Measurements from ENCODE around the gene BCL2L2.

BCL2L2 gene

DNA sequence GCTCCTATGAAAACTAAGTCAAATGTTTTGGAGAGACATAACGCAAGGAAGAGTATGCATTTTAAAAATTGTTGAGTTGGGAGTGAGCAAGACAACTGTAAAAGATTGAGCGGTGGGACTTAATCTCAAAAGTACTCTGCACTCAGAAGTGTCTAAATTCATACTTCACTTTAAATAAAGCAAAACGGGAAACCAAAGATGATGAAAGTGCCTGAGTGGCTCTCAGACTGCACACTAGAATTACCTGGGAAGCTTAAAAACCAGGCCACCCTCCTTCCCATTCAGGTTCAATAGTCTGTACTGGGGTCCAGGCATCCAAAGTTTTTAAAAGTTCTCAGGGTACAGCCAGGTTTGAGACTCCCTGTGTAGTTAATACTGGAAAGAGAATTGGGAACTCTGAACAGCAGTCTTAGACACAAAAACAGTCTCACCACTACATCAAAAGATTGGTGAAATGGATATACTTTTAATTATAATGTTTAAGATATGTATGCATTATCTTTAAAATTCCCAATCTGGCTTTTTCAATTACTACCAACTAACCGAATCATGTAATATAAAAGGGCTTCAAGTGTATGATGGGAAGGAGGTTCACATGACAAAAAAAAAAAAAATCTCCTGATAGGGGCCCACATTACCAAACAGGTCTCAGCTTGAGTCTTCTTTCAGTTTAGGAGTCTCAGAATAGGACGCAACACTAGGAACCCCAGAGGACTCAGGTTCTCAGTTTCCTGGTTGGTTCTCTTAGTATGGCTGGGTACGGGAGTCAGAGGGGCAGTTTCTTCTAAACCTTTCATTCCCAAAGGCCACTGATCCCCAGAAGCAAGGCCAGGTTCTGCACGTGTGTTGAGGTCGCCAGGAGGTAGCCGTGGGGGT lies 21.7 kb upstream of the BCL2L2 start:
- Histone ChIP-seq H3K4me3 (ENCODE audit: low read depth in 1 of 5, low read length in 5 of 5) (peak overlapping the region; percentile 80 to 94 (median 88)), H3K9me3 (ENCODE audit: control insufficient read depth in 5 of 5, low read length in 5 of 5) (no peaks in the 10 kb centered on the region), H3K27me3 (ENCODE audit: control insufficient read depth in 5 of 5, insufficient read depth in 4 of 5, low read length in 5 of 5) (no peaks in the 10 kb centered on the region), H3K36me3 (ENCODE audit: control insufficient read depth in 5 of 5, insufficient read depth in 5 of 5, low read length in 5 of 5) (peaks cover 0 to 3% (median 0%) of the 10 kb centered on the region in 5 donors), H3K27ac (ENCODE audit: low read depth, low read length) (peak overlapping the region; percentile 87), H3K4me1 (ENCODE audit: control insufficient read depth in 5 of 5, insufficient read depth in 5 of 5, low read length in 5 of 5) (peaks cover 2 to 33% (median 29%) of the 10 kb centered on the region in 5 donors), H3K9ac (ENCODE audit: low read length in 5 of 5) (peak overlapping the region; percentile 68 to 95 (median 91))

GRCh38 chr14:23285530-23286019 lies 21.1 kb upstream of the BCL2L2 start:
- Histone ChIP-seq H3K9ac (ENCODE audit: low read length in 5 of 5) (peak overlapping the region; percentile 68 to 95 (median 91)), H3K27ac (ENCODE audit: low read depth, low read length) (peak overlapping the region; percentile 87), H3K36me3 (ENCODE audit: control insufficient read depth in 5 of 5, insufficient read depth in 5 of 5, low read length in 5 of 5) (peaks cover 0 to 3% (median 0%) of the 10 kb centered on the region in 5 donors), H3K4me1 (ENCODE audit: control insufficient read depth in 5 of 5, insufficient read depth in 5 of 5, low read length in 5 of 5) (peaks cover 0 to 27% (median 25%) of the 10 kb centered on the region in 5 donors), H3K9me3 (ENCODE audit: control insufficient read depth in 5 of 5, low read length in 5 of 5) (no peaks in the 10 kb centered on the region), H3K4me3 (ENCODE audit: low read depth in 1 of 5, low read length in 5 of 5) (peak overlapping the region; percentile 80 to 94 (median 88)), H3K27me3 (ENCODE audit: control insufficient read depth in 5 of 5, insufficient read depth in 4 of 5, low read length in 5 of 5) (no peaks in the 10 kb centered on the region)

DNA sequence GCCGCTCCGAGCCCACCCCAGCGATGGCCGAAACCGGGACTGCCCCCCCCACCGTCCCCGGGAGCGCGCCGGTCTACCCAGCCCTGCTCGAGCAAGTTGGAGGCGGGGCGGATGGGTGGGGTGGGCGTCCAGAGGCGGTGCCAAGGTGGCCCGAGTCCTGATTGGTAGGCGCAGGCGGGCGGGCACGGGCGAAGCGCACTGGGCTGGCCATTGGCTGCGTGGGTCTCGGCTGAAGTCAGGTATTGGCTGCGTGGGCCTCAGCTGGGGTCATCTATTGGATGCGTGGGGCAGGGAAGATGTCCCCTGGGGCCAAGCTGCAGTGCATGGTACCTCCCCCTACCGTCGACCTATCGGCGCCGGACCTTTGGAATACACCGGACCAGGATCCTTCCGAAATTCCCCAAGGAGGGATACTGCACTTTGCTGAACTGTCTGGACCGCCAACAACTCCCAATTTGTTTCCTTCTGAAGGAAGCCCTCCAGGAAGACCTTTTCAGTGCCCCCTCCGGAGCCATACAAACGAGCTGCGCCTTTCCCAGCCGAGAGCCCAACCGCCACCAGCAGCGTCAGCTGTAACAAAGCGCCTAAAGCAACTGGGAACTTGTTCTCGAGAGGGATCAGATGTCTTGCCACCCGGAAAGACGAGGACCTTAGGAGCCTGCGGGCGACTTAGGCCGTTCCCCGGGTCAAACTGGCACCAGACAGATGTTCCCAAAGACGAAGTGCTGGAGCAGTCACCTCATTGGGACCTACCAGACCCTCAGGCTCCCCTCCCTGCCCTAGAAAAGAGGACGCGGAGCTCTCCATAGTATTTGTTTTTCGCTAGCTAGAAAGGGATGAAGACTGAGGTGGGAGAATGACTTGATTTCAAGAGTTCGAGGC lies 20.4 kb upstream of the BCL2L2 start, which contains the start of gene HOMEZ:
HOMEZ (minus strand) TSS at position 113 of the 882 bp plus-strand sequence. CDS start 180 bp downstream, outside the sequence.
- Histone ChIP-seq H3K27me3 (ENCODE audit: control insufficient read depth in 5 of 5, insufficient read depth in 4 of 5, low read length in 5 of 5) (no peaks in the 10 kb centered on the region), H3K9me3 (ENCODE audit: control insufficient read depth in 5 of 5, low read length in 5 of 5) (no peaks in the 10 kb centered on the region), H3K27ac (ENCODE audit: low read depth, low read length) (peak within 1 kb of the TSS; percentile 87), H3K36me3 (ENCODE audit: control insufficient read depth in 5 of 5, insufficient read depth in 5 of 5, low read length in 5 of 5) (peaks cover 0 to 3% (median 0%) of the 10 kb centered on the region in 5 donors), H3K9ac (ENCODE audit: low read length in 5 of 5) (peak within 1 kb of the TSS; percentile 68 to 95 (median 91)), H3K4me3 (ENCODE audit: low read depth in 1 of 5, low read length in 5 of 5) (peak within 1 kb of the TSS; percentile 80 to 94 (median 88)), H3K4me1 (ENCODE audit: control insufficient read depth in 5 of 5, insufficient read depth in 5 of 5, low read length in 5 of 5) (peaks cover 0 to 27% (median 25%) of the 10 kb centered on the region in 5 donors)

- H3K36me3 ChIP-seq (ENCODE audit: control insufficient read depth in 5 of 5, insufficient read depth in 5 of 5, low read length in 5 of 5): peaks cover 0 to 3% (median 0%) of the 10 kb centered on the region in 5 donors
- peak overlapping the region; percentile 87 for H3K27ac ChIP-seq (ENCODE audit: low read depth, low read length)
- peaks cover 0 to 27% (median 25%) of the 10 kb centered on the region in 5 donors for H3K4me1 ChIP-seq (ENCODE audit: control insufficient read depth in 5 of 5, insufficient read depth in 5 of 5, low read length in 5 of 5)
- peak overlapping the region; percentile 38 to 84 (median 54) for H3K9ac ChIP-seq (ENCODE audit: low read length in 5 of 5)
- no peaks in the 10 kb centered on the region for H3K9me3 ChIP-seq (ENCODE audit: control insufficient read depth in 5 of 5, low read length in 5 of 5)
- H3K27me3 ChIP-seq (ENCODE audit: control insufficient read depth in 5 of 5, insufficient read depth in 4 of 5, low read length in 5 of 5): no peaks in the 10 kb centered on the region
- peak overlapping the region; percentile 77 to 92 (median 88) for H3K4me3 ChIP-seq (ENCODE audit: low read depth in 1 of 5, low read length in 5 of 5)
These were observed 19.6 kb upstream of the BCL2L2 start for GRCh38 chr14:23286902-23287479.

- Histone ChIP-seq H3K4me1 (ENCODE audit: control insufficient read depth in 5 of 5, insufficient read depth in 5 of 5, low read length in 5 of 5) (peaks cover 3 to 27% (median 13%) of the 10 kb centered on the region in 5 donors), H3K9ac (ENCODE audit: low read length in 5 of 5) (peak overlapping the region in 1 of 5 donors; percentile 23), H3K9me3 (ENCODE audit: control insufficient read depth in 5 of 5, low read length in 5 of 5) (no peaks in the 10 kb centered on the region), H3K36me3 (ENCODE audit: control insufficient read depth in 5 of 5, insufficient read depth in 5 of 5, low read length in 5 of 5) (peaks cover 6 to 24% (median 12%) of the 10 kb centered on the region in 5 donors), H3K4me3 (ENCODE audit: low read depth in 1 of 5, low read length in 5 of 5) (peak overlapping the region in 1 of 5 donors; percentile 41), H3K27ac (ENCODE audit: low read depth, low read length) (no peak overlapping the region), H3K27me3 (ENCODE audit: control insufficient read depth in 5 of 5, insufficient read depth in 4 of 5, low read length in 5 of 5) (no peaks in the 10 kb centered on the region)
These were observed 11.7 kb upstream of the BCL2L2 start for GRCh38 chr14:23294734-23295561.

GRCh38 chr14:23296012-23296777 lies 10.4 kb upstream of the BCL2L2 start:
- no peaks in the 10 kb centered on the region for H3K9me3 ChIP-seq (ENCODE audit: control insufficient read depth in 5 of 5, low read length in 5 of 5)
- no peak overlapping the region for H3K4me3 ChIP-seq (ENCODE audit: low read depth in 1 of 5, low read length in 5 of 5)
- H3K27me3 ChIP-seq (ENCODE audit: control insufficient read depth in 5 of 5, insufficient read depth in 4 of 5, low read length in 5 of 5): no peaks in the 10 kb centered on the region
- H3K9ac ChIP-seq (ENCODE audit: low read length in 5 of 5): no peak overlapping the region
- no peak overlapping the region for H3K27ac ChIP-seq (ENCODE audit: low read depth, low read length)
- peaks cover 8 to 38% (median 23%) of the 10 kb centered on the region in 5 donors for H3K4me1 ChIP-seq (ENCODE audit: control insufficient read depth in 5 of 5, insufficient read depth in 5 of 5, low read length in 5 of 5)
- H3K36me3 ChIP-seq (ENCODE audit: control insufficient read depth in 5 of 5, insufficient read depth in 5 of 5, low read length in 5 of 5): peaks cover 6 to 24% (median 12%) of the 10 kb centered on the region in 5 donors

DNA sequence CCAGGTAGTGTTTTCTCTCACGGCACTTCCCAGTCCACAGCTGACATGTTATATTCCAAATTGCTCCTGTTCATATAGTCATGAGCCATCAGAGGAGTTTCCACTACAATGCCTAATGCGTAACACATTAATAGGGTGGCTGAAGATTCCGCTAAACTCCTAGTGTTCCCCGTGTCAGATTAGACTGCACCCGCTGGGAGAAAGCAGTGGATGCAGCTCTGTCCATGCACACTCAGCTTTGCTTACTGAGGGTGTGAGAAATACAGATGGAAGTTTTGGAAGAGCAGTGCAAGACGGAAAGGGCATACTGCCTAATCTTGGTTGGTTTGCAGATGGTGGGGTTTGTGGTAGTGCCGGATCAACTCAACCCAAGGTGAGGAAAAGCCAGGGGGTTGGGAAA lies 9.5 kb upstream of the BCL2L2 start:
- Histone ChIP-seq H3K27me3 (ENCODE audit: control insufficient read depth in 5 of 5, insufficient read depth in 4 of 5, low read length in 5 of 5) (no peaks in the 10 kb centered on the region), H3K9ac (ENCODE audit: low read length in 5 of 5) (no peak overlapping the region), H3K9me3 (ENCODE audit: control insufficient read depth in 5 of 5, low read length in 5 of 5) (no peaks in the 10 kb centered on the region), H3K4me1 (ENCODE audit: control insufficient read depth in 5 of 5, insufficient read depth in 5 of 5, low read length in 5 of 5) (peaks cover 8 to 41% (median 27%) of the 10 kb centered on the region in 5 donors), H3K36me3 (ENCODE audit: control insufficient read depth in 5 of 5, insufficient read depth in 5 of 5, low read length in 5 of 5) (peaks cover 6 to 24% (median 12%) of the 10 kb centered on the region in 5 donors), H3K4me3 (ENCODE audit: low read depth in 1 of 5, low read length in 5 of 5) (no peak overlapping the region), H3K27ac (ENCODE audit: low read depth, low read length) (no peak overlapping the region)

DNA sequence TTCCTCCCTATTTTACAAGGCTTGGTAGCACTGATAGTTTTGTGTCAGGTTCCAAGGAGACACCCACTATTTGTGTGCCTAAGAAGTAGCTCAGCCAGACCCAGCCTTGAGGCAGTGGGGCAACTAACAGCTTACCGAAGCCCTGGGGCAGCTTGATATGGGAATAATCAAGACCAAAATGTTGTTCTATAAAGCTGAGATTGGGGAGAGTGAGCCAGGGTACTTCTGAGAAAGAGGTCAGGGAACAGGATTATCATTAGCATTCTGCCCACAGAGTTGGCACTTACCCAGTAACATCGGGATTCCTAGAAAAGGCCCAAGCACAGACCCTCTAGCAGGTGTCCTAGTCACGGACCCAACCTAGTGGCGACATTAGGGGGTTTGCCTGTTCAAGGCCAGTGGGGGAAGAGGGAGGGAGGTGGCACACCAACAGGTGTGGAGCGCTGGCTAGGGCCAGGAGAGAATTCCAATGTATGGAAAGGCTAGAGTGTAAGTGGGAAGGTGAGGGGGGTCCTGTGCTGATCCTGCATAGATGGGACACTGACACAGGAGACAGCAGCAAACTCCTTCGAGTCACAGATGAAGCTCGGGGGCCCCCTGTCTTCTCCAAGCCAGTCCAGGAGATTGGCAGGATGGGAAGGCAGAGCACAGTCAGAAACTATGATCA lies 8.9 kb upstream of the BCL2L2 start:
- Histone ChIP-seq H3K36me3 (ENCODE audit: control insufficient read depth in 5 of 5, insufficient read depth in 5 of 5, low read length in 5 of 5) (peaks cover 6 to 24% (median 12%) of the 10 kb centered on the region in 5 donors), H3K27ac (ENCODE audit: low read depth, low read length) (no peak overlapping the region), H3K9ac (ENCODE audit: low read length in 5 of 5) (no peak overlapping the region), H3K4me1 (ENCODE audit: control insufficient read depth in 5 of 5, insufficient read depth in 5 of 5, low read length in 5 of 5) (peaks cover 8 to 48% (median 33%) of the 10 kb centered on the region in 5 donors), H3K27me3 (ENCODE audit: control insufficient read depth in 5 of 5, insufficient read depth in 4 of 5, low read length in 5 of 5) (no peaks in the 10 kb centered on the region), H3K4me3 (ENCODE audit: low read depth in 1 of 5, low read length in 5 of 5) (no peak overlapping the region), H3K9me3 (ENCODE audit: control insufficient read depth in 5 of 5, low read length in 5 of 5) (no peaks in the 10 kb centered on the region)

Measured in subcutaneous abdominal adipose tissue (tissue), 5 donors.